ENCODE measurements around the gene UCMA.
"Not testable (repeated sequence)": the region's sequence is repeated elsewhere in the genome, so short reads cannot be mapped to it uniquely, and the experiment has no call there.

The UCMA gene

GRCh38 chr10:13234172-13234571 is at the start of gene UCMA:
TSS of gene UCMA (minus strand) at chr10:13234374. CDS start at chr10:13234258, 116 bp downstream.
- DNase-seq, result no peak

GRCh38 chr10:13282348-13282747 is 48.2 kb upstream of the UCMA start:
- not testable (repeated sequence) for DNase-seq

- no peak for DNase-seq
These were observed 42.7 kb upstream of the UCMA start for GRCh38 chr10:13276749-13277365.

GRCh38 chr10:13276146-13276545 is 42.0 kb upstream of the UCMA start:
- DNase-seq, result not testable (repeated sequence)

GRCh38 chr10:13272164-13272571 is 38.0 kb upstream of the UCMA start:
- no peak for DNase-seq

GRCh38 chr10:13271552-13272163 is 37.5 kb upstream of the UCMA start:
- no peak for DNase-seq

- DNase-seq, result no peak
These were observed 36.8 kb upstream of the UCMA start for GRCh38 chr10:13270877-13271551.

- no peak for DNase-seq
These were observed 34.7 kb upstream of the UCMA start for GRCh38 chr10:13268841-13269240.

GRCh38 chr10:13268310-13268709 is 34.1 kb upstream of the UCMA start:
- DNase-seq, result no peak

GRCh38 chr10:13263591-13263990 is 29.4 kb upstream of the UCMA start:
- DNase-seq, result no peak

- DNase-seq, result no peak
These were observed 28.3 kb upstream of the UCMA start for GRCh38 chr10:13262433-13262832.

- DNase-seq, result no peak
These were observed 23.5 kb upstream of the UCMA start for GRCh38 chr10:13257621-13258140.

GRCh38 chr10:13256627-13257026 is 22.5 kb upstream of the UCMA start:
- DNase-seq, result no peak

- no peak for DNase-seq
These were observed 19.6 kb upstream of the UCMA start for GRCh38 chr10:13253726-13254125.

- no peak for DNase-seq
These were observed 13.6 kb upstream of the UCMA start for GRCh38 chr10:13247784-13248183.

GRCh38 chr10:13247246-13247645 is 13.1 kb upstream of the UCMA start:
- no peak for DNase-seq

- not testable (repeated sequence) for DNase-seq
These were observed 8.1 kb upstream of the UCMA start for GRCh38 chr10:13242260-13242659.

- no peak for DNase-seq
These were observed 7.4 kb upstream of the UCMA start for GRCh38 chr10:13241613-13242012.

- no peak for DNase-seq
These were observed 5.7 kb upstream of the UCMA start for GRCh38 chr10:13239923-13240322.

- no peak for DNase-seq
These were observed 4.3 kb upstream of the UCMA start for GRCh38 chr10:13238271-13239077.

GRCh38 chr10:13236638-13237037 is 2.5 kb upstream of the UCMA start:
- no peak for DNase-seq

- not testable (repeated sequence) for DNase-seq
These were observed 562 bp upstream of the UCMA start for GRCh38 chr10:13234736-13235135.

GRCh38 chr10:13233358-13233757 is 816 bp downstream of the UCMA start:
- DNase-seq, result no peak
